ENCODE data around the gene NUB1. TPM values are rescaled to one million over a fixed set of nuclear protein-coding genes. Genes with fewer than 3 reads are reported as not detected.

NUB1 gene
- total RNA-seq, 4 donors from 2014 or later: 40.1 to 48.3 (median 47.5) TPM

GRCh38 chr7:151423936-151424335 is 82.3 kb downstream of the NUB1 start:
- intact Hi-C loops (cut with DNase I; ENCODE audit: low total_unique reads): no loop called here
- TF ChIP-seq, protein P1, sequence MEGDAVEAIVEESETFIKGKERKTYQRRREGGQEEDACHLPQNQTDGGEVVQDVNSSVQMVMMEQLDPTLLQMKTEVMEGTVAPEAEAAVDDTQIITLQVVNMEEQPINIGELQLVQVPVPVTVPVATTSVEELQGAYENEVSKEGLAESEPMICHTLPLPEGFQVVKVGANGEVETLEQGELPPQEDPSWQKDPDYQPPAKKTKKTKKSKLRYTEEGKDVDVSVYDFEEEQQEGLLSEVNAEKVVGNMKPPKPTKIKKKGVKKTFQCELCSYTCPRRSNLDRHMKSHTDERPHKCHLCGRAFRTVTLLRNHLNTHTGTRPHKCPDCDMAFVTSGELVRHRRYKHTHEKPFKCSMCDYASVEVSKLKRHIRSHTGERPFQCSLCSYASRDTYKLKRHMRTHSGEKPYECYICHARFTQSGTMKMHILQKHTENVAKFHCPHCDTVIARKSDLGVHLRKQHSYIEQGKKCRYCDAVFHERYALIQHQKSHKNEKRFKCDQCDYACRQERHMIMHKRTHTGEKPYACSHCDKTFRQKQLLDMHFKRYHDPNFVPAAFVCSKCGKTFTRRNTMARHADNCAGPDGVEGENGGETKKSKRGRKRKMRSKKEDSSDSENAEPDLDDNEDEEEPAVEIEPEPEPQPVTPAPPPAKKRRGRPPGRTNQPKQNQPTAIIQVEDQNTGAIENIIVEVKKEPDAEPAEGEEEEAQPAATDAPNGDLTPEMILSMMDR (IDR thresholded peaks at IDR 0.05): no peak
- no peak for TF ChIP-seq POLR2A (IDR thresholded peaks at IDR 0.05)
- no peak for DNase-seq (ENCODE audit: low spot score in 2 of 2)

GRCh38 chr7:151424799-151425198 is 83.2 kb downstream of the NUB1 start:
- H3K4me3 ChIP-seq (ENCODE audit: low read depth, poor library complexity, severe bottlenecking): no peak overlapping the region
- TF ChIP-seq, protein P1 (IDR thresholded peaks at IDR 0.05): no peak
- TF ChIP-seq POLR2A (IDR thresholded peaks at IDR 0.05): no peak
- no peak for DNase-seq (ENCODE audit: low spot score in 2 of 2)
- intact Hi-C loops (cut with DNase I; ENCODE audit: low total_unique reads): no loop called here
- WGBS, 2 donors: 75 to 79% methylated on average over 5 of the region's 5 CpGs

More at GRCh38 chr7:151423936-151424335, 82.3 kb downstream of the NUB1 start:
- H3K4me3 ChIP-seq (ENCODE audit: low read depth, poor library complexity, severe bottlenecking): no peak overlapping the region
- WGBS, 2 donors: 85 to 86% methylated on average over 5 of the region's 5 CpGs

- intact Hi-C loops (cut with DNase I; ENCODE audit: low total_unique reads): no loop called here
- 71 to 75% methylated on average over 7 of the region's 7 CpGs for WGBS, 2 donors
- TF ChIP-seq, protein P1 (IDR thresholded peaks at IDR 0.05): no peak
- TF ChIP-seq POLR2A (IDR thresholded peaks at IDR 0.05): no peak
- no peak for DNase-seq (ENCODE audit: low spot score in 2 of 2)
- no peak overlapping the region for H3K4me3 ChIP-seq (ENCODE audit: low read depth, poor library complexity, severe bottlenecking)
Observed at GRCh38 chr7:151425670-151426440, 84.2 kb downstream of the NUB1 start.

DNA sequence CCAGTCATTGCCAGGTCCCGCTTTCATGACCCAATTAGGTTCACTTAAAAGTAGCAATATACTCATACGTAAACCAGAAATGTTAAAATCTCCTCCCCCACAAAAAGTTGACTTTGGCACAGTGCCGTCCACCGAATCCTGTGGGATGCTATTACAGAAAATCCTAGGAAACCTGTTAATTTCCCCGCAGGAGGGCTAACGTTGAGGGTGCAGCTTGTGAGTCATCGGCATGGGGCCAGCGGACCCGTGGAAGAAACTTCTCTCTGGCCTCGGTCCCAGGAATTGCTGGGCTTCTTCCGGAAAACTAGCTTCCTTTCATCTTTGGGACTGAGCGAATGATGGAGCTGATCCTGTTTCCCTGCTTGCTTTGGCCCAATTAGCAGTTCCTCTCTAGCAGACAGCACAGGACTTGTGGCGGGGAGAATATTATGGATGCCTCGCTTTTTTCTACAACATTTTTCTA is 84.9 kb downstream of the NUB1 start:
- intact Hi-C loops (cut with DNase I; ENCODE audit: low total_unique reads): no loop called here
- 23 to 34% methylated on average over 14 of the region's 14 CpGs for WGBS, 2 donors
- TF ChIP-seq, protein P1 (IDR thresholded peaks at IDR 0.05): no peak
- no peak for TF ChIP-seq POLR2A (IDR thresholded peaks at IDR 0.05)
- no peak overlapping the region for H3K4me3 ChIP-seq (ENCODE audit: low read depth, poor library complexity, severe bottlenecking)
- DNase-seq (ENCODE audit: low spot score in 2 of 2): peak; percentile 32 to 92

DNA sequence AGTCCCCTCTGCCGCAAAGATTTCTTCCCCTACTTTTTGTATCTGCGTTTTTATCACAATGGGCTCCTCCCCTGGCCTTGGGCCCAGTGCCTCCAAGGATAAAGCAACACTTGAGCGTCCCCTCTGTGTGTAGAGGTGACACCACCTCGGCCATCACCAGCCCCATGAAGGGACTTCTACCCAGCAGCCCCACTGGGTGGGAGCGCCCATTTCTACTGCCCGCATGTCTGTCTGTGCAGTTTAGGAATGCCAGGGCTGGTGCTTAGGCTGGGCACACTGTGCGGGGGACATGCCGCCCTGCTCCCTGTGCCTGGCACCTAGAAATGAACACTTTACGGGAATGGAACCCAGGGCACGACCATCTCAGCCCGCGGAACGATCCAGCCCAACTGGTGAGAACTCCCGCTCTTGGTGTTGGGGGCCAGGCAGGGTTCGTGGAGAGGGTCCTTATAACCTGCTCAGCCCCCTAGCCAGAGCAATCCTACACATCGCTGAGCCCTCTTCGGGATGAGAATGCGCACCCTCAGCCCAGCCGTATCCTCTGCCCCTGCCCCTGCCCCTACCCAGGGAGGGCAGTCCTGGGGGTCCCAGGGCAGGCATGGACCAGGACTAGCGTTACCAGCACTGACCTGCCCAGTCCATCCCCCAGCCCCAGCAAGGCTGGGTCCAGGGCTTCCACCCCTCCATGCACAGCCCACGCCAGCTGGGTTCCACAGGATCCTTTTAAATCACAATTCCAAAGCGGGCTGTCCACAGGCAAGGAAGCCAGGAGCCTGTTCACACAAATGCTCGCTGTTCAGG is 85.5 kb downstream of the NUB1 start:
- DNase-seq (ENCODE audit: low spot score in 2 of 2): no peak
- intact Hi-C loops (cut with DNase I; ENCODE audit: low total_unique reads): no loop called here
- 74 to 84% methylated on average over 20 to 23 of the region's 23 CpGs for WGBS, 2 donors
- no peak for TF ChIP-seq POLR2A (IDR thresholded peaks at IDR 0.05)
- TF ChIP-seq, protein P1 (IDR thresholded peaks at IDR 0.05): no peak
- H3K4me3 ChIP-seq (ENCODE audit: low read depth, poor library complexity, severe bottlenecking): no peak overlapping the region
